Fibroblast of the aortic adventitia (primary cell): Measurements from ENCODE around the gene CREM. TPM values are rescaled to one million over a fixed set of nuclear protein-coding genes. Genes with fewer than 3 reads are reported as not detected.

Experiments
- DNase-seq: peaks from one replicate; pipeline ENCODE4 v3.0.0-alpha.2; 2010; ENCODE audit warnings: low read depth
- H3K4me3 ChIP-seq: 2 replicates; pipeline ENCODE4 v1.5.1; 2011; ENCODE audit warnings: low read depth, mild to moderate bottlenecking, control low read depth, low read length, moderate library complexity
- CTCF ChIP-seq: IDR thresholded peaks from 2 replicates; pipeline ENCODE4 v1.5.1; 2011; ENCODE audit warnings: mild to moderate bottlenecking, low read length, control low read depth, inconsistent platforms; ENCODE audit not compliant: insufficient read depth
- total RNA-seq: library from RNA; depleted of rRNA; stranded (reverse); fragments of >200 nt; gene quantifications from 2 replicates; pipeline ENCODE4 v1.2.3, GENCODE V29; 2012; ENCODE audit warnings: low replicate concordance

CREM gene
- total RNA-seq, 1 donor, result 27.2 TPM

GRCh38 chr10:35160743-35161142 lies 34.1 kb downstream of the CREM start:
- H3K4me3 ChIP-seq, result no peak overlapping the region
- DNase-seq, result no peak
- no peak for TF ChIP-seq CTCF

GRCh38 chr10:35161906-35162305 lies 35.3 kb downstream of the CREM start:
- no peak overlapping the region for H3K4me3 ChIP-seq
- DNase-seq, result no peak
- TF ChIP-seq CTCF, result no peak

- no peak for TF ChIP-seq CTCF
- DNase-seq, result no peak
- no peak overlapping the region for H3K4me3 ChIP-seq
Measured at GRCh38 chr10:35165136-35165535, 38.5 kb downstream of the CREM start.

GRCh38 chr10:35165811-35166210 lies 39.2 kb downstream of the CREM start:
- no peak for TF ChIP-seq CTCF
- no peak overlapping the region for H3K4me3 ChIP-seq
- DNase-seq, result no peak

- H3K4me3 ChIP-seq, result no peak overlapping the region
- DNase-seq, result no peak
- no peak for TF ChIP-seq CTCF
Measured at GRCh38 chr10:35166607-35167006, 40.0 kb downstream of the CREM start.

- TF ChIP-seq CTCF, result no peak
- no peak overlapping the region for H3K4me3 ChIP-seq
- no peak for DNase-seq
Measured at GRCh38 chr10:35167342-35167741, 40.7 kb downstream of the CREM start.

- no peak for DNase-seq
- H3K4me3 ChIP-seq, result no peak overlapping the region
- no peak for TF ChIP-seq CTCF
Measured at GRCh38 chr10:35172146-35172545, 45.5 kb downstream of the CREM start.
